HG02642 (cell line): Measurements from ENCODE around the gene ADAMTS1.

Source experiments
- ATAC-seq: cut with Tn5 transposase; IDR thresholded peaks from one replicate; pipeline ENCODE4 v1.9.1; 2021; ENCODE audit warnings: mild to moderate bottlenecking; ENCODE audit not compliant: unreplicated experiment, poor library complexity

ADAMTS1 gene

DNA sequence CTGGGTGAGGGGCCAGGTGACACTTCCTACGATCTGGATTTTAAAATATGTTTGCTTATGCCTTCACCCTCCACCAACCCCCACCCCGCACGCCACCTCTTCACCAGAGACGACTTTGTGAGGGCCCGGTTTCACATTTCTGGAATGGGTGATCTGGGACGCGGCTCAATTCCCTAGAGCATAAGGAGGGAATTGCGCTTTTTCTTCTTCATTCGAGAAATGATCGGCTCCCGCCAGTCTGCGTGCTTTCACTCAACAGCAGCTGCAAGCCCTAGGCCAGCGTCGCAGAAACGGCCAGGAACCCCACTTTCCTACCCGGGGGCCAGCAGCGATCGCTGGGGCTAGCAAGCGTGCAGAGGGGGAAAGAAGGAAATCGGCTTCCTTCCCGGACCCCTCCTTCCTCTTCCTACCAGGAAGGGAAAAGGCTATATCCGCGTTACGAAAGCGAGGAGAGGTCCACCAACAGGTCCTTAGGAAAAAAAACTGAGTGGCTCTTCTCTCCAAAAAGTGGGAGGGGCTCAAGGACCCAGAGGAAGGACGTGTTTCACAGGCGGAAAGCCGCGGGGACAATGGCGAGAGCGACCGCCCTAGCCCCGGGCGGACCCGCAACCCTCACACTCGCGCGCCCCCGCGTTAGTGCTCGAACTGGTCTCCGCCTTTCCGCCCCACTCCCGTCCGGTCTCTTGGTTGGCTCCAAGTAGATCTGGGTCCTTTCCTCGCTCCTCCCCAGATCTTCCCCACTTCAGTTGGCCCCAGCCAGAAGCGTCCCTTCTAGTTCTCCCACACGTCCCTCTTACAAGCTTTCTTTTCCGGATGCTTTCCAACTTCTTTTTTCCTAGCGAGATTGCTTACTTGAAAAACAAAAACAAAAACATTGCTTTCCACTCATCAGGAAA, 1.1 kb upstream of the ADAMTS1 start:
- ATAC-seq = no peak

DNA sequence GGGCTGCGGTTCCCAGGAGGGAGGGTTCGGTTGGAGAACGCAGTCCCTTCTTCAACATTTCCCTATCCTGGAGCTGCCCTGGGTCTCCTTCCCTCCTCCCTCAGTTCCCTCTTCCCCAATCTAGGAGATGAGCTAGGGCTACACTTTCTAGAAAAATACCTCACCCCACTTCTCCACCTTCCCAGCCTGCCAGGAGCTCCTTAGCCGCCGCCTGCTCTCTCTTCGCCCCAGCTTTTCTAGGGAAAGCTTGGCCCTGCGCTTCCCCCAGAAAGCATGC, 488 bp upstream of the ADAMTS1 start:
- no peak for ATAC-seq

DNA sequence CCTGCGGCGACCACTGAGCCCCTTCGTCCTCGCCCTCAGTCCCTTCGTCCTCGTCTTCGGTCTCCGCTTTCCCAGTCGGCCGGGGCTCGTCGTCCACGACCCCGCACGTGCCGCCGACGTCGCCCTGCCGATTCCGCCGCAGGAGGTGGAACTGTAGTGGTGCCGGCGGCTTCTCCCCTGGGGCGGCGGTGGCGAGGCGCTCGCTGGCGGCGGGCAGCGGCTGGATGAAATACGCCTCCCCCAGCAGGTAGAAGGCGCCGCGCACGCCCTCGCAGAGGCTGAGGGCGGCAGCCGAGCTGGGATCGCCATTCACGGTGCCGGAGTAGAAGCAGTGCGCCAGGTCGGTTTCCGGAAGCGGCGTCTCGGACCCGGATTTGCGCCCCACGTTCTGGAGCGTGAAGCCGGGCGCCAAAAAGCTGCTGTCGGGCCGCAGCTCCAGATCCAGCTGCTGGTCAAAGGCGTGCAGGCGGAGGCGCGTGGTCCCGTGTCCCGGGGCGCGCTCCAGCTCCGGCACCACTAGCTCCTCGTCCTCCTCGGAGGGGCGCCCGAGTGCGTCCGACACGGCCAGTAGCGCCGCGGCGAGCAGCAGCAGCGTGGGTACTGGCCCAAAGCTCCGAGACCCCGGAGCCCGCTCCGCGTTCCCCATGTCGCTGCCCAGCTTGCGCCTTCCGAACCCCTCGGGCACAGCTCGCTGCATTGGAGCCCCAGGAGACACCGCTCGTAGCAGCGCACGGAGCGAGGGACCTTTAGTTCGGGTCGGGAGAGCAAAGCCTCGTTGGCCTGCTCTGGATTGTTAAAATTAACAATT, 747 bp downstream of the ADAMTS1 start:
- no peak for ATAC-seq

- no peak for ATAC-seq
Observed at GRCh38 chr21:26843933-26844257, 1.3 kb downstream of the ADAMTS1 start.

DNA sequence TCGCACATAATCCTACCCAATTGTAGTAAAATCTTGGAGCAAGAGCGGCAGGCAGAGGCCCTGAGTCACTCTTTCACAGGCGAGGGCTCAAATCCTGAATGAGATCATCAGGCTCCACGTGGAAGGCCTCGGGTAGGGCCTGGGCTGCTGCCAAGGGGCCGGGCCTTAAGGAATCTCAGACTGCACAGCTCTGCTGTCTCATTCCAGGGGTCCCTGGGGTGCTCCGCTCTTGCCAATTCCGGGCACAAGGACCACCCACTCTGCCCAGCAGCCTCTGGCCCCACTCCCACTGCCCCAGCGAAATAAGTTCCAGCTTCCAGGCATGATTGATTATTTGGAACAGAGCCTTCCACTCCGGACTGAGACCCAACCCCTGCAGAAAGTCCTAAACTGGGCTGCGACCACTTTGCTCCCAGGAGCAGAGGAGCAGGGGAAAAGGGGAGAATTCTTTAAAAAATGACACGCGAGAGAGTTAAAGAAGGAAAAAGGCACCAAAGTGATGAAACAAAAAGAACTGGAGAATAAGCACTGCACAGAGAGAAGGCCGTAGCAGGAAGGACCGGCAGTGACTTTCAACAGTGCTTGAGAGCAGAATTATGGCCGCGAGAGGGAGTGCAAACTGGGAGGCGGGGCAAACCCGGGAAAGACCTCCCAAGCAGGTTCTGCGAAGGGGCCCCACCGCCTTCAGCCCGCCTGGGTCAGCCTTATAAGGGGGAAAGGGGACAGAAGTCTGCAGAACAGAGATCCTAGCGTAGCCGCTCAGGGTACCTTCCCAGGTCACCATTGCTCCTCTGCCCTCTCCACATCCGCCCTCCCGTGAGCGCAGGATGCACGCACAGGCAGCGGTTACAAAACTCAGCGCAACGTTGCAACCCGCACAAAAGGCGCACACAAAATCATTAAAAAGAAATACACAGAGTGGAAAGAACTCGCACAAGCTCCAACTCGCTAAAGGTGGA, 2.0 kb downstream of the ADAMTS1 start:
- no peak for ATAC-seq

DNA sequence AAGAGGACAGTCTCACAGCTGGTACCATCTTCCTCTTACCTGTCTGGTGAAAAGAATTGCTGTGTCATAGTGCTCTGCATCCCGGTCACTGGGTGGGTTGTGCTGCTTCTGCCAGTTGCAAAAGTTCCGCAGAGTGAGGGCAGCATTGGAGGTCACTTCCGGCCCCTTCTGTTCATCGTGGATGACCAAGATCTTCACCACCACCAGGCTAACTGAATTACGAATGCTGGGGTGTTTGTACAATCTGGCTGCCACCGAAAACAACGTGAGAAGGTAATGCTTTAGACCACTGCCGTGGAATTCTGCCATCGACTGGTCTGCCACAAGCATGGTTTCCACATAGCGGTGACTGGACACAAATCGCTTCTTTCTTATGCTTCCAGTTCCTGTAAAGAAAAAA, 2.9 kb downstream of the ADAMTS1 start:
- ATAC-seq = no peak

DNA sequence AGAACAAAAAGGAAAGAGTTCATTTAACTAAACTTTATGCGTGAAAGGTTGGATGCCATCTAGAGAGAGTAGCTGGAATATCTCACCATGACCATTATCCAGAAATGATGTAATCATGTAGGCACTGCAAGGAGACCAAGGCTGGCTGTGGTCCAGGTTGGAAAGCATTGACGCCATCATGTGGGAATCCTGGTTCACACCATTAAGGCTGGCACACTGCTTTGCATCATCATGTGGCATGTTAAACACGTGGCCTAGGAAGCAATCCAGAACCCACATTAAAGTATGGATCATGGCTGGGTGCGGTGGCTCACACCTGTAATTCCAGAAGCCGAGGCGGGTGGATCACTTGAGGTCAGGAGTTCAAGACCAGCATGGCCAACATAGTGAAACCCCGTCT, 4.3 kb downstream of the ADAMTS1 start:
- no peak for ATAC-seq

DNA sequence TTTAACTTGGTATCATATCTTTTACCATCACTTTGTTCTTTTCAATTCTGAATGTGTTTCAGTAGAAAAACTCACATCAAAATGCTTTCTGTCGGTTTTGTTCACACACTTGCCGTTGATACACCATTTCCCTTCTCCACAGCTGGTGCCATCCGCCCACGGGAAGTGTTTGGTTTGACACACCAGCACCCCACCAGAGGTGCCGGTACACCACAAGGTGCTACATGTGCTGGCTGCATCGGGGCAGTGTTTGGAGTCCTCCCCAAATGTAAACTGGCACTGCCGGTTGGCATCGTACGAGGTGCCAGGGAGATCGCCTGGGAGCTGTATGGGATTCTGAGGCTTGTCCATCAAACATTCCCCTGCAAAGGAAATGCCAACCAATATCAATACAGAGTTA, 5.0 kb downstream of the ADAMTS1 start:
- no peak for ATAC-seq

- no peak for ATAC-seq
Observed at GRCh38 chr21:26837539-26837938, 7.7 kb downstream of the ADAMTS1 start.

GRCh38 chr21:26836528-26836927, 8.7 kb downstream of the ADAMTS1 start:
- no peak for ATAC-seq

- ATAC-seq = no peak
Observed at GRCh38 chr21:26835714-26836265, 9.4 kb downstream of the ADAMTS1 start.

DNA sequence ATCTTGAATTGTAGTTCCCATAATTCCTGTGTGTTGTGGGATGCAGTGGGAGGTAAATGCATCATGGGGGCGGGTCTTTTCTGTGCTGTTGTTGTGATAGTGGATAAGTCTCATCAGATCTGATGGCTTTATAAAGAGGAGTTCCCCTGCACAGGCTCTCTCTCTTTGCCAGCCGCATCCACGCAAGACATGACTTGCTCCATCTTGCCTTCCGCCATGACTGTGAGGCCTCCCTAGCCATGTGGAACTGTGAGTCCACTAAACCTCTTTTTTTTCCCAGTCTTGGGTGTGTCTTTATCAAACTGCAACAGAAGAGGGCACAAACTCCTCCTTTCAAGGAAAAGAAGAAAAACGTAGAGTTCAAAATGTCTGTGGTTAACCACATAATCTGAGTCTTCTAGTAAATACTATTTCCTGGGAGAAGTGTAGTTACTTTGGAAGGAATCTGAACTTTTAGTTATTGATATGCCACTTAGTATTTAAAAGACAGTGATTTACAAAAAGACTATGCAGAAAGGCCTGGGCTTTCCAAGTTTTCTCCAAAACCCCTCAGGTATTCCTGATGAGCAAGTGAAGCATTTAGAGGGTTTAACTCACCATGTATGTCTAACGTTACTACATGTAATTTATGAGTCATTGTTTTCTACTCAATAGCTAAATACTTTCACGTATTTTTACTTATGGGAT, 10.0 kb downstream of the ADAMTS1 start:
- ATAC-seq = no peak

DNA sequence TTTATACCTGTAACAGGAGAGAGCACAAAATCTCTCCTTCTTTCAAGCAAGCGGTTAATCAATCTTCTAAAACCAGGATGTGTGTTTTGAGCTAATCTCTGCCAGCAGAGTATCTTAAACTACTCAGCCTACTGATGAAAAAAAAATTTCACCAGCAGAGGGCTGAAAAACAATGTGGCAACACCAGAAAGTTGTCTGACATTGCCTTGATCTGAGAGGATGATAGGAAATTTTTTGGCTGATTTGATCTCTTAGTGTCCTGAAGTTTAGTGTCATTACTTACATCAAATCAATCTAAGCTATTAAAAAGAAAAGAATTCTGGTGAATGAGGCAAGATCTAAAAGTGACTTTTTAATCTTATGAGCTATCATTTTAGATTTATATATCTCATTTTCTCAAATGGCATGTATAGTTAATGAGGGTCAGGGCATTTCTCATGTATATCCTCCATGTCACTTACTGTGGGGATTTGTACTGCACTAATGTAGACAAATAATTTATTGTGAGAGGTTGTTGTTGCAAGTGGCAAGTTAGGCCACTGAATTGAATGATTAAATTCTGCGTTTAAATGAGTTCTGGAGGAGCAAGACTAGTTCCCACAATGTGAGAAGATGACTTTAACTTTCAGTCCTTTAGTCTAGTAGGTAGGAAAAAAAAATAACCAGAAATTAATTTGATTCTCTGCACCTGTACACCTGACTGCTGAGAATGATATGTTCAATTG, 10.9 kb downstream of the ADAMTS1 start:
- no peak for ATAC-seq

- no peak for ATAC-seq
Observed at GRCh38 chr21:26833460-26833939, 11.7 kb downstream of the ADAMTS1 start.

- no peak for ATAC-seq
Observed at GRCh38 chr21:26833011-26833410, 12.2 kb downstream of the ADAMTS1 start.

DNA sequence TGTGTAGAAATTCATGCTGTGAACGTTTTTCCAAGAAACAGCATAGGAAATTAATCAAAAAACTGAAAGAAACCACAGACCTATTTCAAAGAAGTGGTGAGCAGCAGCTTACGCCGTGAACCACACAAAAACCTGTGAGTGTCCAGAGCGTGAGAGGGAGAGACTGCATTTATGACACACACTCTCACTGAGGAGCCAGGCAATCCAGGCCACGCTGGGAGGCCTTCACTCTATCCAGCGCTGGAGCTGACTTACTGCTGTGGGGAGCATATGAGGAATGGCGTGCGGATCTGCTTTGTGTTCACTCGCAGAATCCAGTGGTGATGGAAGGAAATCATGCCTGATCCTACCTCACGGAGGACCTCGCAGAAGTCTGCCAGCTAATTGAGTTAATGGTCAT, 12.7 kb downstream of the ADAMTS1 start:
- ATAC-seq = no peak

- ATAC-seq = no peak
Observed at GRCh38 chr21:26826801-26827200, 18.4 kb downstream of the ADAMTS1 start.

DNA sequence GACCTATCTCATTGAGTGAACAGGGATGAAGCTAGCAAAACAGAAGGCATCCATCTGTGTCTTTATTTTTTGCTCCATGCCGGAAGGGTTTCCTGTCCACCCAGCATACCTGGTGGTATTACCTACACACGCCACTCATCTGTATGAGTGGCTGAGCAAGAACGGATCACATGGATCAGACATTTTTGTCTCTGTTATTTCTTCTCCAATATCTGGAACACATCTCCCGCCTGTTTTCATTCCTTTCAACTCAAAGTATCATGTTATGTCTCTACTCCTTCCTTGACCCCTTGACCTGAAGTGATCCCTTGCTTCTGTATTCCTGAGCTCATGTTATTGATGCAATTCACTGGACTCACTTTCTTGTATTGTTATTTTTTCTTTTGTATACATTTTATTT, 24.7 kb downstream of the ADAMTS1 start:
- no peak for ATAC-seq

- ATAC-seq = no peak
Observed at GRCh38 chr21:26819740-26820324, 25.4 kb downstream of the ADAMTS1 start.
